HFFc6 (cell line): Measurements from ENCODE around the gene RHBDD3. TPM values are rescaled to one million over a fixed set of nuclear protein-coding genes. Genes with fewer than 3 reads are reported as not detected.

Source experiments
- DNase-seq: peaks from one replicate; pipeline ENCODE4 v3.0.0-alpha.2; 2018
- H3K27ac Mint-ChIP-seq: 2 replicates; pipeline ENCODE4 v1.8.0; 2020; ENCODE audit warnings: mild to moderate bottlenecking, mixed read lengths
- H3K27me3 Mint-ChIP-seq: 2 replicates; pipeline ENCODE4 v1.8.0; 2021; ENCODE audit warnings: mild to moderate bottlenecking, moderate library complexity, mixed read lengths; ENCODE audit not compliant: insufficient read depth
- H3K36me3 Mint-ChIP-seq: 2 replicates; pipeline ENCODE4 v1.8.0; 2021; ENCODE audit warnings: low read depth, mixed read lengths
- H3K4me1 Mint-ChIP-seq: 2 replicates; pipeline ENCODE4 v1.8.0; 2020; ENCODE audit warnings: low read depth, mixed read lengths
- H3K4me3 Mint-ChIP-seq: 2 replicates; pipeline ENCODE4 v1.8.0; 2020; ENCODE audit warnings: mild to moderate bottlenecking, moderate library complexity, mixed read lengths
- H3K9me3 Mint-ChIP-seq: 2 replicates; pipeline ENCODE4 v1.8.0; 2020; ENCODE audit warnings: mild to moderate bottlenecking, mixed read lengths
- total RNA-seq, 6 experiments: library from RNA; stranded (reverse); fragmentation: NEBNext Ultra II Directional; extraction: Animal tissue kit (Norgen Biotek cat#: 25700); gene quantifications; 2 replicates in 1 of 6; 3 replicates in 5 of 6; pipeline ENCODE4 v1.2.3, GENCODE V29; 2021
- TF ChIP-seq, protein P1 (sequence below): fragments of 200-600 bp; sonication (generic); IDR thresholded peaks from 2 replicates; pipeline ENCODE4 v1.5.0; 2021; ENCODE audit warnings: antibody characterized with exemption, mild to moderate bottlenecking

RHBDD3 gene
- total RNA-seq, 6 experiments from 2014 or later, result 19.4 to 24.0 (median 21.0) TPM

DNA sequence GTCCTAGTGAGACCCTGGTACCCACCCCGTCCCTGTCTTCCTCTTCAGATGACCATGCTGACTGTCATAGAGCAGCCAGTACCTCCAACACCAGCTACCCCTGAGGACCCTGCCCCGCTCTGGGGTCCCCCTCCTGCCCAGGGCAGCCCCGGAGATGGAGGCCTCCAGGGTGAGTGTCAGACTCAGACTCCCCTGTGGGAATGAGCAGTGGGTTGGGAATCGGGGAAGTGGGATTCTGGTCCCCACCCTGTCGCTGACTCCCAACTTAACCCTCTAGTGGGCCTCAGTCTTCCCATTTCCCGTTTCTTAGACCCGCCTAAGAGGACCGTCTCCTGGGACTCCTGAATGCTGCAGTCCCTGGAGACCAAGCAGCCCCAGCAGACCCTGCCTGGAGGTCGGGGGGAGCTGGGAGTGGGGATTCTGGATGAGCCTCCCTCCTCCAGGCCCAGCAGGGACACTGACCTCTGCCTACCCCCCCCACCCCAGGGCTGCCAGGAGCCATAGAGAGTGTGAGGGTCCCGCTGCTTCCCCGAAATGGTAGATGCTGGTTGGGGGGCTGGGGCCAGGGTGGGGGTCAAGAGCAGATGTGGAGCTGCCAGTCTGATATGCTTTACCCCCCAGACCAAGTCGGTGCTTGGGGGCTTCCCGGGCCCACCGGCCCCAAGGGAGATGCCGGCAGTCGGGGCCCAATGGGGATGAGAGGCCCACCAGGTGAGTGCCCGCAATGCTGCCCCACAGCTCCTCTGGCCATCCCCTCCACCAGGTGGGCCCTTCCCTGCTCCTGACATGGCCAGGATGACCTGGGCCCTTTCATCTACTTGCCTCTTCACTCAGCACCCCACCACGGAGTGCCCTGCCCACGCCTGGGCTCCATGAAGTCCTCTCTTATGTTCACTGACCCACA lies 36.6 kb downstream of the RHBDD3 start:
- TF ChIP-seq, protein P1, sequence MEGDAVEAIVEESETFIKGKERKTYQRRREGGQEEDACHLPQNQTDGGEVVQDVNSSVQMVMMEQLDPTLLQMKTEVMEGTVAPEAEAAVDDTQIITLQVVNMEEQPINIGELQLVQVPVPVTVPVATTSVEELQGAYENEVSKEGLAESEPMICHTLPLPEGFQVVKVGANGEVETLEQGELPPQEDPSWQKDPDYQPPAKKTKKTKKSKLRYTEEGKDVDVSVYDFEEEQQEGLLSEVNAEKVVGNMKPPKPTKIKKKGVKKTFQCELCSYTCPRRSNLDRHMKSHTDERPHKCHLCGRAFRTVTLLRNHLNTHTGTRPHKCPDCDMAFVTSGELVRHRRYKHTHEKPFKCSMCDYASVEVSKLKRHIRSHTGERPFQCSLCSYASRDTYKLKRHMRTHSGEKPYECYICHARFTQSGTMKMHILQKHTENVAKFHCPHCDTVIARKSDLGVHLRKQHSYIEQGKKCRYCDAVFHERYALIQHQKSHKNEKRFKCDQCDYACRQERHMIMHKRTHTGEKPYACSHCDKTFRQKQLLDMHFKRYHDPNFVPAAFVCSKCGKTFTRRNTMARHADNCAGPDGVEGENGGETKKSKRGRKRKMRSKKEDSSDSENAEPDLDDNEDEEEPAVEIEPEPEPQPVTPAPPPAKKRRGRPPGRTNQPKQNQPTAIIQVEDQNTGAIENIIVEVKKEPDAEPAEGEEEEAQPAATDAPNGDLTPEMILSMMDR, result no peak
- Mint-ChIP-seq H3K27me3 (peaks cover 24% of the 10 kb centered on the region), H3K4me3 (no peak overlapping the region), H3K4me1 (no peaks in the 10 kb centered on the region), H3K9me3 (no peaks in the 10 kb centered on the region), H3K36me3 (no peaks in the 10 kb centered on the region), H3K27ac (no peak overlapping the region)
- no peak for DNase-seq

DNA sequence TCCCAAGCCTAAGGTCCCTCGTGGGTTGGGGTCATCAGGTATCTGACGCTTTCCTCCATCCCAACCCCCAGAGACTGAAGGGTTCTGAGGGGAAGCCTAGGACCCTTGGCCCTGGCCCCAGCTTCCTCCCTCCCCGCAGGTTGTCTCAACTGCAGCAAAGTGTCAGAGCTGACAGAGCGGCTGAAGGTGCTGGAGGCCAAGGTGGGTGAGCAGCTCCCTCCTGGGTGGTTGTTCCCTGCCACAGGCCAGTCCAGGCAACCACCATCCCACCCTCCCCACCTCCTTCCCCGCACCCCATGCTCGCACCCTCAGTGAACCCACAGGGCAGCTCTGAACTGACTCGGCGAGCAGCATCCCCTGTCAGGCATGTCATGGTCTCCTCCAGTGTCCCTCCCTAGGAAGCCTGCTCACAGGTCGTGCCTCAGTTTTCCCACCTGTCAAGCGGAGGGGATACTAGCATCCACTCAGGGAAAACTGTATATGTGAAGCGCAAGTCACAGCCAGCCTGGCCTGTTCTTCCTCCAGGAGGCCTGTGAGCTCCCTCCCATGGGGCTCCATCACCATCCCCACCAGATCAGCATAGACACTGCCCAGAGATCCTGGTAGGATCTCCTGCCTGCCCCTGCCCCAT lies 41.3 kb downstream of the RHBDD3 start:
- no peak for DNase-seq
- H3K27me3 Mint-ChIP-seq, result peaks cover 26% of the 10 kb centered on the region
- H3K9me3 Mint-ChIP-seq, result no peaks in the 10 kb centered on the region
- H3K27ac Mint-ChIP-seq, result no peak overlapping the region
- TF ChIP-seq, protein P1, result no peak
- no peaks in the 10 kb centered on the region for H3K36me3 Mint-ChIP-seq
- H3K4me3 Mint-ChIP-seq, result no peak overlapping the region
- H3K4me1 Mint-ChIP-seq, result no peaks in the 10 kb centered on the region

DNA sequence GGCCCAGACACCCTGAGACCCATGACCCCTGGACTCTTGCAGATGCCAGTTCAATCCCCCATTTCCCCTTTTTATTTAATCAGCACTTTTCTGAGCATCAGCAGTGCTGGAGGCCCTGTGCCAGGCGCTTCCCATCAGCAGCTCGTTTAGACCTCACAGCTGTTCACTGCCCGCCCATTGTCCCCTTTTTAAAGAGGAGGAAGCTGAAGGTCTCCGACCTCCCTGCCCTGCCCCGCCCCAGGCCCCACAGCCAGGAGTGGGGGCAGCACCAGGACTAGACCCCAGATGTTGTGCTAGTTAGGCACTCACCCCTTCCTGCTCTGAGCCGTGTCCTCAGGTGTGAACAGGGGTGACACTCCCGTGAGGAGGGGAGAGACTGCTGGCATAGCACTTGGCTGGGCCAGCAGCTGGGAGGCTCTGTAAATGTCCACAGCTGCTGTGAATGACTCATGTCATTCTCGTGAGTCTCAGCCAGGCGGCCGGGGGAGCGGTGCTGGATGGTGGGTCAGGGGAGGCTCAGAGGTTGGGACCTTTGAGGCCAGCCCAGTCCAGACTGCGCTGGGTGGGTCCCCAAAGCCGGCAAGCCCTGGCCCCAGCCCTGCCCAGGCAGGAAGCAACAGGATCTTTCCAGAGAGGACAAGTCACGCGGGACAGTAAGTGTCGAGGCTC lies 42.2 kb downstream of the RHBDD3 start:
- Mint-ChIP-seq H3K36me3 (no peaks in the 10 kb centered on the region), H3K4me1 (no peaks in the 10 kb centered on the region), H3K4me3 (no peak overlapping the region), H3K27me3 (peaks cover 29% of the 10 kb centered on the region), H3K9me3 (no peaks in the 10 kb centered on the region), H3K27ac (no peak overlapping the region)
- DNase-seq, result no peak
- TF ChIP-seq, protein P1, result no peak

DNA sequence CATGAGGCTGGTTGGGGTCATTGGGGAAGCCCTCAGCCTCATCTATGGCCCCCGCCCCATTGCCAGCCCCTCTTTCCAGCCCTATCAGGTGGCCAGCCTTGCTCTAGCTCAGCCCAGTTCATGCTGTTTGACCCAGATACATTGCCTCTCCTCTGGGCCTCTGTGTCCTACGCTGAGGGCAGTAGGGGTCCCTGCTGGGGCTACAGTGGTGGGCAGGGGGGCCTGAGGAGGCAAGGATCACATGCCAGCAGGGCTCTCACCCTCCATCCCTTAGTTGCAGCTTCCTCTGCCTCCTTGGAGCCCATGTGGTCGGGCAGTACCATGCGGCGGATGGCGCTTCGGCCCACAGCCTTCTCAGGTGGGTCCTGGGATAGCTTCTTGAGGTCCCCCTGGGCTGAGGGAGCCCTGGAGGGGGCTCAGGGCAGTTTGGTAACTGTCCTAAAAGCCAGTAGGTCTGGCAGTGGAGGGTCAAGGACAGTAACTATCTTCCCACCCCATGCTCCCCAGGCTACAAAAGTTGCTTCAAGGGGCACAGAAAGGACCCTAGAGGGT lies 42.8 kb downstream of the RHBDD3 start:
- TF ChIP-seq, protein P1, result no peak
- no peak for DNase-seq
- no peak overlapping the region for H3K27ac Mint-ChIP-seq
- no peaks in the 10 kb centered on the region for H3K9me3 Mint-ChIP-seq
- no peaks in the 10 kb centered on the region for H3K36me3 Mint-ChIP-seq
- no peak overlapping the region for H3K4me3 Mint-ChIP-seq
- no peaks in the 10 kb centered on the region for H3K4me1 Mint-ChIP-seq
- peaks cover 31% of the 10 kb centered on the region for H3K27me3 Mint-ChIP-seq

GRCh38 chr22:29224121-29224858 lies 43.5 kb downstream of the RHBDD3 start:
- H3K4me1 Mint-ChIP-seq, result no peaks in the 10 kb centered on the region
- peaks cover 34% of the 10 kb centered on the region for H3K27me3 Mint-ChIP-seq
- no peaks in the 10 kb centered on the region for H3K9me3 Mint-ChIP-seq
- DNase-seq, result no peak
- no peak overlapping the region for H3K27ac Mint-ChIP-seq
- no peaks in the 10 kb centered on the region for H3K36me3 Mint-ChIP-seq
- TF ChIP-seq, protein P1, result no peak
- H3K4me3 Mint-ChIP-seq, result no peak overlapping the region
